K562 (cell line): ENCODE results near the gene ARL14EPL. TPM values are rescaled to one million over a fixed set of nuclear protein-coding genes. Genes with fewer than 3 reads are reported as not detected.

Experiments used
- ATAC-seq: fragments of 200-7000 bp; cut with Tn5 transposase; 3 replicates; pipeline ENCODE4 v1.9.1; 2020; ENCODE audit warnings: moderate library complexity
- BruUV-seq: library from RNA; stranded (reverse); fragments of 400-500 nt; replicated peaks from 2 replicates; lab custom pipeline; 2021; lab: Mats Ljungman, UMichigan
- CTCF ChIA-PET: fragments of 300-600 bp; formaldehyde crosslinking; extraction: SDS; loops from one replicate; lab custom pipeline; 2021; ENCODE audit warnings: low intra/inter-chr PET ratio; lab: Yijun Ruan, JAX
- POLR2A ChIA-PET: fragments of 300-600, 350-650 bp; sonication (Branson Sonifier 250); formaldehyde crosslinking; extraction: SDS; loops from one replicate; lab custom pipeline; 2021; ENCODE audit warnings: antibody characterized with exemption, inconsistent platforms; lab: Yijun Ruan, JAX
- DNase-seq, 4 experiments: peaks; one replicate each; pipeline versions ENCODE4 v3.0.0 to v3.0.0-alpha.2; 2011 to 2018; ENCODE audit warnings: low spot score in 3 of 4, mixed read lengths in 3 of 4; ENCODE audit errors: extremely low read depth in 1 of 4
- FAIRE-seq: peaks from 2 replicates; lab custom pipeline; 2011; peaks lifted over from hg19 to GRCh38; lab: Jason Lieb, UNC
- H2AFZ ChIP-seq: 2 replicates; pipeline ENCODE4 v1.6.0; 2011; ENCODE audit warnings: low read depth, low read length, control low read depth, inconsistent platforms
- H3K27ac ChIP-seq: fragments of 200-600 bp; 3 replicates; pipeline ENCODE4 v1.8.0; 2011; ENCODE audit warnings: low read depth, mild to moderate bottlenecking, control low read depth, inconsistent platforms, low read length, moderate library complexity, mixed read lengths; ENCODE audit errors: extremely low read depth
- H3K27me3 ChIP-seq, 2 experiments: fragments of 300-600 bp in 1 of 2; 2 replicates in 1 of 2; 3 replicates in 1 of 2; pipeline versions ENCODE4 v1.6.0 to v1.8.0; 2011; ENCODE audit warnings: inconsistent platforms in 2 of 2, low read length in 2 of 2, mild to moderate bottlenecking in 1 of 2, mixed read lengths in 1 of 2, moderate library complexity in 1 of 2; ENCODE audit not compliant: control insufficient read depth in 2 of 2, insufficient read depth in 2 of 2
- H3K36me3 ChIP-seq: fragments of 300-600 bp; 3 replicates; pipeline ENCODE4 v1.8.0; 2011; ENCODE audit warnings: mild to moderate bottlenecking, low read length, inconsistent platforms; ENCODE audit not compliant: control insufficient read depth, insufficient read depth
- H3K4me1 ChIP-seq, 2 experiments: fragments of 200-600 bp in 1 of 2; replicated peaks in 1 of 2; 2 replicates in 1 of 2; 3 replicates in 1 of 2; pipeline versions ENCODE4 v1.5.1 to v1.8.0; 2011; ENCODE audit warnings: inconsistent platforms in 2 of 2, low read length in 2 of 2, mild to moderate bottlenecking in 1 of 2, mixed read lengths in 1 of 2, moderate library complexity in 1 of 2; ENCODE audit not compliant: control insufficient read depth in 2 of 2, insufficient read depth in 2 of 2
- H3K4me2 ChIP-seq: 2 replicates; pipeline ENCODE4 v1.6.1; 2011; ENCODE audit warnings: low read length, control low read depth, inconsistent platforms, mixed read lengths; ENCODE audit not compliant: insufficient read depth
- H3K4me3 ChIP-seq: fragments of 200-600 bp; sonication (generic), shearing (Covaris generic); 2 replicates; pipeline ENCODE4 v1.5.1; 2016; ENCODE audit warnings: control low read depth, inconsistent platforms
- H3K79me2 ChIP-seq: fragments of 200-600 bp; 3 replicates; pipeline ENCODE4 v1.8.0; 2011; ENCODE audit warnings: low read length, inconsistent platforms; ENCODE audit not compliant: control insufficient read depth, insufficient read depth
- H3K9ac ChIP-seq, 2 experiments: 2 replicates each; pipeline versions ENCODE4 v1.6.0 to v1.6.1; 2011; ENCODE audit warnings: low read depth in 2 of 2, low read length in 2 of 2, control low read depth in 1 of 2, inconsistent platforms in 1 of 2, mild to moderate bottlenecking in 1 of 2, mixed read lengths in 1 of 2; ENCODE audit not compliant: insufficient read depth in 1 of 2
- H3K9me1 ChIP-seq: one replicate; pipeline ENCODE4 v1.6.0; 2011; ENCODE audit warnings: inconsistent platforms, mild to moderate bottlenecking, low read length, moderate library complexity; ENCODE audit not compliant: control insufficient read depth, insufficient read depth
- H3K9me3 ChIP-seq: replicated peaks from 2 replicates; pipeline ENCODE4 v1.5.1; 2011; ENCODE audit warnings: low read depth, low read length, inconsistent platforms; ENCODE audit not compliant: control insufficient read depth, insufficient read depth
- H4K20me1 ChIP-seq: replicated peaks from 2 replicates; pipeline ENCODE4 v1.6.1; 2011; ENCODE audit warnings: low read length, inconsistent platforms, mixed read lengths; ENCODE audit not compliant: control insufficient read depth, insufficient read depth
- FOSL1 ChIP-seq: fragments of 200-800 bp; sonication (Bioruptor generic); conservative IDR thresholded peaks from 2 replicates; pipeline ENCODE4 v1.6.1; 2016; ENCODE audit warnings: missing genetic modification characterization, missing compliant biosample characterization
- MTF1 ChIP-seq: fragments of 250-450 bp; sonication (Bioruptor Pico); IDR thresholded peaks from 2 replicates; pipeline ENCODE4 v1.9.0; 2021; ENCODE audit warnings: moderate library complexity, mild to moderate bottlenecking, inconsistent platforms, borderline replicate concordance
- ZNF408 ChIP-seq: fragments of 250-450 bp; sonication (Bioruptor Pico); IDR thresholded peaks from 2 replicates; pipeline ENCODE4 v1.4.0; 2020; ENCODE audit warnings: low read depth, mild to moderate bottlenecking, moderate library complexity
- WGBS: fragments of 100-300 bp; shearing (Covaris generic); methylation state at CpG from one replicate; pipeline ENCODE4 v1.1.6; 2016; ENCODE audit warnings: low coverage, mixed read lengths; ENCODE audit not compliant: insufficient coverage; ENCODE audit errors: missing lambda C conversion rate; 5-methylcytosine and 5-hydroxymethylcytosine counted together
- in situ Hi-C: fragments of 300-500 bp; cut with MboI; formaldehyde crosslinking; loops from 4 replicates; pipeline ENCODE4 v1.15.0; 2018; ENCODE audit warnings: inconsistent platforms, mixed read lengths
- intact Hi-C: fragments of 100-400 bp; cut with micrococcal nuclease; formaldehyde crosslinking; loops from 2 replicates; pipeline ENCODE4 v1.14.2; 2022
- polyA plus RNA-seq, 8 experiments: library from polyadenylated mRNA; depleted of rRNA in 4 of 8; stranded (reverse) in 5 of 8; unstranded in 3 of 8; fragments of >200 nt; fragmentation: Nextera tagmentation in 2 of 8; fragmentation: Illumina TruSeq in 1 of 8; extraction: Ambion mirVana in 2 of 8; extraction: Trizol in 1 of 8; gene quantifications; 2 replicates each; pipeline versions ENCODE4 v1.2.1 to v1.2.3, GENCODE V29; 2011 to 2014; ENCODE audit warnings: inconsistent platforms in 1 of 8, missing spikeins in 1 of 8
- total RNA-seq, 7 experiments: library from RNA; depleted of rRNA in 6 of 7; stranded (reverse); fragments of >200 nt in 6 of 7; fragmentation: Illumina TruSeq in 2 of 7; extraction: Trizol in 2 of 7; gene quantifications; 2 replicates each; pipeline versions ENCODE4 v1.2.1 to v1.2.3, GENCODE V29; 2011 to 2021; ENCODE audit warnings: low replicate concordance in 1 of 7
- TF ChIP-seq, protein P1 (sequence below): fragments of 450-650 bp; IDR thresholded peaks from 2 replicates; pipeline ENCODE4 v1.6.1; 2016; ENCODE audit warnings: mild to moderate bottlenecking, moderate library complexity

ARL14EPL gene
- total and polyA plus RNA-seq, 9 of the 15 experiments (the other 6 are each of a cell fraction or from before 2014, with no cell fraction given), result 0.06 to 0.14 (median 0.08) TPM; not detected in 5

DNA sequence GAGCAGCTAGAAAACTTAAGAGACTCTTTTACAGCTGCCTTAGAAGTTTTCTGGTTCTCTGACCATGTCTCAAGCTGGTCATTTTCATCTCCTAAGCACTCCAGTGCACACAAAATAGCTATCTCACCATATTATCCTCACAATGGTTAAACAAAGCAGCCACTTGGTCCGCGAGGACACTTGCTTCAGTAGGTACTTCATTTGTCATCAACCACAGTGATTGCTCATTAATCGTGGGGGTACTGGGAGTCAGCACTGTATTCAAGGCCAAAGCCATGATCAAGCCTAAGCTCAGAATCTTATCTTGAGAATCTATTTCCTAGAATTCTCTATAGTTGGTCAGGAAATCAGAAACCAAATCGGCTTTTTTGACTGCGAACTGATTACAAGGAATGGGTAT lies 2.9 kb downstream of the ARL14EPL start:
- H4K20me1 ChIP-seq, result no peaks in the 10 kb centered on the region
- no peaks in the 10 kb centered on the region for H3K4me1 ChIP-seq
- WGBS, result 0% methylated on average over 5 of the region's 5 CpGs
- FAIRE-seq (no peak), DNase-seq (no peak), ATAC-seq (no peak)
- no peak overlapping the region for H3K4me3 ChIP-seq
- no TSS peak for BruUV-seq
- H3K4me2 ChIP-seq, result no peak overlapping the region
- H3K9me3 ChIP-seq, result no peaks in the 10 kb centered on the region
- H3K9me1 ChIP-seq, result no peaks in the 10 kb centered on the region
- H2AFZ ChIP-seq, result no peak overlapping the region
- H3K36me3 ChIP-seq, result no peaks in the 10 kb centered on the region
- no peak overlapping the region for H3K9ac ChIP-seq
- in situ Hi-C loops (no loop called here), intact Hi-C loops (loop anchor here (10.0 kb wide), 1 partner anchor 200 kb away; no protein-coding TSS in a partner anchor)
- H3K27ac ChIP-seq, result no peak overlapping the region
- ChIA-PET CTCF (no interaction called here), POLR2A (no interaction called here)
- peak; percentile 63 for TF ChIP-seq FOSL1 (tag)
- TF ChIP-seq, protein P1, sequence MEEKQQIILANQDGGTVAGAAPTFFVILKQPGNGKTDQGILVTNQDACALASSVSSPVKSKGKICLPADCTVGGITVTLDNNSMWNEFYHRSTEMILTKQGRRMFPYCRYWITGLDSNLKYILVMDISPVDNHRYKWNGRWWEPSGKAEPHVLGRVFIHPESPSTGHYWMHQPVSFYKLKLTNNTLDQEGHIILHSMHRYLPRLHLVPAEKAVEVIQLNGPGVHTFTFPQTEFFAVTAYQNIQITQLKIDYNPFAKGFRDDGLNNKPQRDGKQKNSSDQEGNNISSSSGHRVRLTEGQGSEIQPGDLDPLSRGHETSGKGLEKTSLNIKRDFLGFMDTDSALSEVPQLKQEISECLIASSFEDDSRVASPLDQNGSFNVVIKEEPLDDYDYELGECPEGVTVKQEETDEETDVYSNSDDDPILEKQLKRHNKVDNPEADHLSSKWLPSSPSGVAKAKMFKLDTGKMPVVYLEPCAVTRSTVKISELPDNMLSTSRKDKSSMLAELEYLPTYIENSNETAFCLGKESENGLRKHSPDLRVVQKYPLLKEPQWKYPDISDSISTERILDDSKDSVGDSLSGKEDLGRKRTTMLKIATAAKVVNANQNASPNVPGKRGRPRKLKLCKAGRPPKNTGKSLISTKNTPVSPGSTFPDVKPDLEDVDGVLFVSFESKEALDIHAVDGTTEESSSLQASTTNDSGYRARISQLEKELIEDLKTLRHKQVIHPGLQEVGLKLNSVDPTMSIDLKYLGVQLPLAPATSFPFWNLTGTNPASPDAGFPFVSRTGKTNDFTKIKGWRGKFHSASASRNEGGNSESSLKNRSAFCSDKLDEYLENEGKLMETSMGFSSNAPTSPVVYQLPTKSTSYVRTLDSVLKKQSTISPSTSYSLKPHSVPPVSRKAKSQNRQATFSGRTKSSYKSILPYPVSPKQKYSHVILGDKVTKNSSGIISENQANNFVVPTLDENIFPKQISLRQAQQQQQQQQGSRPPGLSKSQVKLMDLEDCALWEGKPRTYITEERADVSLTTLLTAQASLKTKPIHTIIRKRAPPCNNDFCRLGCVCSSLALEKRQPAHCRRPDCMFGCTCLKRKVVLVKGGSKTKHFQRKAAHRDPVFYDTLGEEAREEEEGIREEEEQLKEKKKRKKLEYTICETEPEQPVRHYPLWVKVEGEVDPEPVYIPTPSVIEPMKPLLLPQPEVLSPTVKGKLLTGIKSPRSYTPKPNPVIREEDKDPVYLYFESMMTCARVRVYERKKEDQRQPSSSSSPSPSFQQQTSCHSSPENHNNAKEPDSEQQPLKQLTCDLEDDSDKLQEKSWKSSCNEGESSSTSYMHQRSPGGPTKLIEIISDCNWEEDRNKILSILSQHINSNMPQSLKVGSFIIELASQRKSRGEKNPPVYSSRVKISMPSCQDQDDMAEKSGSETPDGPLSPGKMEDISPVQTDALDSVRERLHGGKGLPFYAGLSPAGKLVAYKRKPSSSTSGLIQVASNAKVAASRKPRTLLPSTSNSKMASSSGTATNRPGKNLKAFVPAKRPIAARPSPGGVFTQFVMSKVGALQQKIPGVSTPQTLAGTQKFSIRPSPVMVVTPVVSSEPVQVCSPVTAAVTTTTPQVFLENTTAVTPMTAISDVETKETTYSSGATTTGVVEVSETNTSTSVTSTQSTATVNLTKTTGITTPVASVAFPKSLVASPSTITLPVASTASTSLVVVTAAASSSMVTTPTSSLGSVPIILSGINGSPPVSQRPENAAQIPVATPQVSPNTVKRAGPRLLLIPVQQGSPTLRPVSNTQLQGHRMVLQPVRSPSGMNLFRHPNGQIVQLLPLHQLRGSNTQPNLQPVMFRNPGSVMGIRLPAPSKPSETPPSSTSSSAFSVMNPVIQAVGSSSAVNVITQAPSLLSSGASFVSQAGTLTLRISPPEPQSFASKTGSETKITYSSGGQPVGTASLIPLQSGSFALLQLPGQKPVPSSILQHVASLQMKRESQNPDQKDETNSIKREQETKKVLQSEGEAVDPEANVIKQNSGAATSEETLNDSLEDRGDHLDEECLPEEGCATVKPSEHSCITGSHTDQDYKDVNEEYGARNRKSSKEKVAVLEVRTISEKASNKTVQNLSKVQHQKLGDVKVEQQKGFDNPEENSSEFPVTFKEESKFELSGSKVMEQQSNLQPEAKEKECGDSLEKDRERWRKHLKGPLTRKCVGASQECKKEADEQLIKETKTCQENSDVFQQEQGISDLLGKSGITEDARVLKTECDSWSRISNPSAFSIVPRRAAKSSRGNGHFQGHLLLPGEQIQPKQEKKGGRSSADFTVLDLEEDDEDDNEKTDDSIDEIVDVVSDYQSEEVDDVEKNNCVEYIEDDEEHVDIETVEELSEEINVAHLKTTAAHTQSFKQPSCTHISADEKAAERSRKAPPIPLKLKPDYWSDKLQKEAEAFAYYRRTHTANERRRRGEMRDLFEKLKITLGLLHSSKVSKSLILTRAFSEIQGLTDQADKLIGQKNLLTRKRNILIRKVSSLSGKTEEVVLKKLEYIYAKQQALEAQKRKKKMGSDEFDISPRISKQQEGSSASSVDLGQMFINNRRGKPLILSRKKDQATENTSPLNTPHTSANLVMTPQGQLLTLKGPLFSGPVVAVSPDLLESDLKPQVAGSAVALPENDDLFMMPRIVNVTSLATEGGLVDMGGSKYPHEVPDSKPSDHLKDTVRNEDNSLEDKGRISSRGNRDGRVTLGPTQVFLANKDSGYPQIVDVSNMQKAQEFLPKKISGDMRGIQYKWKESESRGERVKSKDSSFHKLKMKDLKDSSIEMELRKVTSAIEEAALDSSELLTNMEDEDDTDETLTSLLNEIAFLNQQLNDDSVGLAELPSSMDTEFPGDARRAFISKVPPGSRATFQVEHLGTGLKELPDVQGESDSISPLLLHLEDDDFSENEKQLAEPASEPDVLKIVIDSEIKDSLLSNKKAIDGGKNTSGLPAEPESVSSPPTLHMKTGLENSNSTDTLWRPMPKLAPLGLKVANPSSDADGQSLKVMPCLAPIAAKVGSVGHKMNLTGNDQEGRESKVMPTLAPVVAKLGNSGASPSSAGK, result no peak
- no peak for TF ChIP-seq ZNF408 (CRISPR knock-in tag)
- TF ChIP-seq MTF1 (CRISPR knock-in tag), result no peak
- no peaks in the 10 kb centered on the region for H3K79me2 ChIP-seq
- no peaks in the 10 kb centered on the region; a peak in 2 of 5 replicates for H3K27me3 ChIP-seq
